Measurements from ENCODE around the gene ZFAND6.
A peak's percentile ranks its signal among the peaks of the same experiment; 100 is the strongest.

The ZFAND6 gene

GRCh38 chr15:80142646-80143045 is 83.2 kb downstream of the ZFAND6 start:
- ChIA-PET CTCF (no interaction called here), POLR2A (interaction anchor here (1.6 kb wide), 1 partner anchor 9 kb away, joined by 6 read pairs; no protein-coding TSS in a partner anchor)
- no peak for DNase-seq (ENCODE audit: extremely low spot score)
- no peak for TF ChIP-seq CTBP1 (IDR thresholded peaks at IDR 0.05; ENCODE audit: borderline replicate concordance)
- no peak for TF ChIP-seq TARDBP (IDR thresholded peaks at IDR 0.05)
- TF ChIP-seq ELF4 (IDR thresholded peaks at IDR 0.05): no peak
- no peak for TF ChIP-seq FOXM1 (IDR thresholded peaks at IDR 0.05; ENCODE audit: borderline replicate concordance)
- TF ChIP-seq PKNOX1 (IDR thresholded peaks at IDR 0.05): no peak
- TF ChIP-seq LEF1 (IDR thresholded peaks at IDR 0.05; ENCODE audit: borderline replicate concordance): no peak
- no peak for TF ChIP-seq ARNT (IDR thresholded peaks at IDR 0.05)
- no peak for TF ChIP-seq SP1 (IDR thresholded peaks at IDR 0.05)
- no peak for TF ChIP-seq BHLHE40 (IDR thresholded peaks at IDR 0.05; ENCODE audit: borderline replicate concordance)

DNA sequence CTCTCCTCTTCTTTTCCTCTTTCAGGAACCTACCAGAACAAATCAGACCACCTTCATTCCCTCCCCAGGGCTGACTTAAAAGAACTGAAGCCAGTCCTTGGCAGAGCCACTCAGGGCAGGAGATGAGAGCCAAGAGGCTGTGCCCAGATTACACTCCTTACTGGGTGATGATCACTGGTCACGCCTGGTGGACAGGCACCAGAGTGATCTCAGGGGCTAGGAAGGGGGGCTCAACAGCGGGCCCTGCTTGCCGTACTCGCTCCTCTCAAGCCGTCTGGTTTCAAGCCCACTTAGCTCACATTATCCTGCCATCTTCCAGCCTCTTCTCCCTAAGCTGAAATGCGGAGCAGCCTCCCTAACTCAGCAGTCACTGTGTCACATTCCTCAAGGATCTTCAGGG is 91.7 kb downstream of the ZFAND6 start:
- CTCF ChIA-PET: interaction anchor here (1.2 kb wide), 1 partner anchor 20 kb away, joined by 3 read pairs; no protein-coding TSS in a partner anchor
- DNase-seq (ENCODE audit: extremely low spot score): no peak
- TF ChIP-seq CTBP1 (IDR thresholded peaks at IDR 0.05; ENCODE audit: borderline replicate concordance) (no peak), L3MBTL2 (conservative IDR thresholded peaks at IDR 0.05) (no peak), SUZ12 (IDR thresholded peaks at IDR 0.05) (no peak), ZNF384 (IDR thresholded peaks at IDR 0.05) (no peak), LEF1 (IDR thresholded peaks at IDR 0.05; ENCODE audit: borderline replicate concordance) (no peak), BHLHE40 (IDR thresholded peaks at IDR 0.05; ENCODE audit: borderline replicate concordance) (no peak), FOXM1 (IDR thresholded peaks at IDR 0.05; ENCODE audit: borderline replicate concordance) (no peak), SP1 (IDR thresholded peaks at IDR 0.05) (no peak), TARDBP (IDR thresholded peaks at IDR 0.05) (no peak), FOXK2 (IDR thresholded peaks at IDR 0.05) (no peak), NFRKB (IDR thresholded peaks at IDR 0.05) (no peak)
- POLR2A ChIA-PET: interaction anchor here (1.6 to 2.6 kb wide), 2 partner anchors 92 to 228 kb away, joined by 4 to 9 read pairs; partner anchors contain the start of gene ZFAND6

- CTCF ChIA-PET: interaction anchor here (1.2 kb wide), 1 partner anchor 20 kb away, joined by 3 read pairs; no protein-coding TSS in a partner anchor
- TF ChIP-seq LEF1 (IDR thresholded peaks at IDR 0.05; ENCODE audit: borderline replicate concordance) (no peak), CTBP1 (IDR thresholded peaks at IDR 0.05; ENCODE audit: borderline replicate concordance) (0 out of 2 replicates have a peak, but pooled peaks have one; percentile 9)
- POLR2A ChIA-PET: interaction anchor here (1.2 to 1.7 kb wide), 2 partner anchors 10 to 15 kb away, joined by 4 to 6 read pairs; no protein-coding TSS in a partner anchor
- no peak for DNase-seq (ENCODE audit: extremely low spot score)
Measured at GRCh38 chr15:80151576-80151975, 92.1 kb downstream of the ZFAND6 start.

DNA sequence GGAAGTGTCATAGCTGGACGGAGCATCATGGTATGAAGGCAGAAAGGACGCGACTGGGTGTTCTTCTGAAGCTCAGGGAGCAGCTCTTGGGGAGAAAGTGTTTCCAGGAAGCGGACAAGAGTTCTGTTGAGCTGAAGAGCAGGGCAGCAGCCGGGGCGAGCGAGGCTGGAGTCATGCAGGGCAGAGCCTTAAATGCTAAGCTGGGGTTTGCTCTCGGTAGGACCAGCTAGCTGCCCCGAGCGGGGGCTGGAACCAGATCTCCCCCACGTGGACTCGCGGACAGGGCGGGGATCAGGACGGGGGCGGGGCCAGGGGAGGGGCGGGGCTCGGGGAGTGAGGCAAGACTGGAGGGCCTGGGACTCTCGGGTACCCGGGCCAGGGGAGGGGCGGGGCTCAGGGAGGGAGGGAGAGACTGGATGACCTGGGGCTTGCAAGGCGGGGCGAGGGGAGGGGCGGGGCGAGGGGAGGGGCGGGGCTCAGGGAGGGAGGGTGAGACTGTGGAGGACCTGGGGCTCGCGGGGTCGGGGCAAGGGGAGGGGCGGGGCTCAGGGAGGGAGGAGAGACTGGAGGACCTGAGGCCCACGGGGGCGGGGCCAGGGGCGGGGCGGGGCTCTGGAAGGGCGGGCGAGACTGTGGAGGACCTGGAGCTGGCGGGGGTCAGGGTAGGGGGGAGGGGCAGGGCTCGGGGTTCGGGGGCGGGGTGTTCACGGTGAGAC is 92.9 kb downstream of the ZFAND6 start:
- TF ChIP-seq FOXA1 (IDR thresholded peaks at IDR 0.05) (no peak), SP1 (IDR thresholded peaks at IDR 0.05) (no peak), LEF1 (IDR thresholded peaks at IDR 0.05; ENCODE audit: borderline replicate concordance) (no peak), ZNF384 (IDR thresholded peaks at IDR 0.05) (no peak), CTBP1 (IDR thresholded peaks at IDR 0.05; ENCODE audit: borderline replicate concordance) (no peak), TARDBP (IDR thresholded peaks at IDR 0.05) (no peak), FOXK2 (IDR thresholded peaks at IDR 0.05) (no peak), HDGF (IDR thresholded peaks at IDR 0.05; ENCODE audit: borderline replicate concordance) (no peak), ARNT (IDR thresholded peaks at IDR 0.05) (no peak), NFRKB (IDR thresholded peaks at IDR 0.05) (no peak), SUZ12 (IDR thresholded peaks at IDR 0.05) (no peak), FOXM1 (IDR thresholded peaks at IDR 0.05; ENCODE audit: borderline replicate concordance) (no peak), ELF4 (IDR thresholded peaks at IDR 0.05) (no peak), L3MBTL2 (conservative IDR thresholded peaks at IDR 0.05) (no peak)
- ChIA-PET CTCF (interaction anchor here (1.2 kb wide), 1 partner anchor 21 kb away, joined by 3 read pairs; no protein-coding TSS in a partner anchor), POLR2A (interaction anchor here (0.6 to 1.7 kb wide), 3 partner anchors 11 to 340 kb away, joined by 3 to 6 read pairs (median 4); no protein-coding TSS in a partner anchor)
- peak; percentile 99 for DNase-seq (ENCODE audit: extremely low spot score)

- peak; percentile 39 for DNase-seq (ENCODE audit: extremely low spot score)
- CTCF ChIA-PET: no interaction called here
- POLR2A ChIA-PET: interaction anchor here (1.0 to 1.7 kb wide), 2 partner anchors 16 to 92 kb away, joined by 3 to 4 read pairs; no protein-coding TSS in a partner anchor
Measured at GRCh38 chr15:80152896-80153876, 93.7 kb downstream of the ZFAND6 start, which contains the start of gene FAH. TSS of gene FAH (plus strand) at chr15:80152999. CDS start at chr15:80153055, 56 bp downstream.

GRCh38 chr15:80153900-80154299 is 94.4 kb downstream of the ZFAND6 start:
- ChIA-PET POLR2A (interaction anchor here (1.0 kb wide), 1 partner anchor 93 kb away, joined by 3 read pairs; no protein-coding TSS in a partner anchor), CTCF (no interaction called here)
- DNase-seq (ENCODE audit: extremely low spot score): no peak
- TF ChIP-seq BHLHE40 (IDR thresholded peaks at IDR 0.05; ENCODE audit: borderline replicate concordance) (no peak), L3MBTL2 (conservative IDR thresholded peaks at IDR 0.05) (no peak), NFRKB (IDR thresholded peaks at IDR 0.05) (no peak), CTBP1 (IDR thresholded peaks at IDR 0.05; ENCODE audit: borderline replicate concordance) (no peak), PKNOX1 (IDR thresholded peaks at IDR 0.05) (no peak), TARDBP (IDR thresholded peaks at IDR 0.05) (no peak), LEF1 (IDR thresholded peaks at IDR 0.05; ENCODE audit: borderline replicate concordance) (no peak), ELF4 (IDR thresholded peaks at IDR 0.05) (no peak), FOXM1 (IDR thresholded peaks at IDR 0.05; ENCODE audit: borderline replicate concordance) (no peak), ZNF384 (IDR thresholded peaks at IDR 0.05) (no peak), HDGF (IDR thresholded peaks at IDR 0.05; ENCODE audit: borderline replicate concordance) (no peak), FOXK2 (IDR thresholded peaks at IDR 0.05) (no peak), ARNT (IDR thresholded peaks at IDR 0.05) (no peak), SP1 (IDR thresholded peaks at IDR 0.05) (no peak), SUZ12 (IDR thresholded peaks at IDR 0.05) (no peak), FOXA1 (IDR thresholded peaks at IDR 0.05) (no peak)

More at GRCh38 chr15:80152896-80153876, 93.7 kb downstream of the ZFAND6 start, which contains the start of gene FAH:
- TF ChIP-seq SUZ12 (IDR thresholded peaks at IDR 0.05) (no peak), TARDBP (IDR thresholded peaks at IDR 0.05) (peak; percentile 79; the same call in 1 of the 2 replicates), L3MBTL2 (conservative IDR thresholded peaks at IDR 0.05) (peak; percentile 68)

All from HEK293T (cell line).